SJCRH30 (cell line): ENCODE results near the gene PCDHGC4. TPM values are rescaled to one million over a fixed set of nuclear protein-coding genes. Genes with fewer than 3 reads are reported as not detected.
A peak's percentile ranks its signal among the peaks of the same experiment; 100 is the strongest.

Experiments used
- DNase-seq, 2 experiments: peaks; one replicate each; pipeline ENCODE4 v3.0.0-alpha.2; 2015 to 2020
- H3K27ac ChIP-seq: fragments of 250-450 bp; sonication (Bioruptor Pico); 2 replicates; pipeline ENCODE4 v1.5.1; 2020; ENCODE audit warnings: mild to moderate bottlenecking, moderate library complexity
- H3K27me3 ChIP-seq: fragments of 250-450 bp; sonication (Bioruptor Pico); 2 replicates; pipeline ENCODE4 v1.5.1; 2020; ENCODE audit warnings: mild to moderate bottlenecking, moderate library complexity
- H3K36me3 ChIP-seq: fragments of 250-450 bp; sonication (Bioruptor Pico); 2 replicates; pipeline ENCODE4 v1.5.1; 2020; ENCODE audit warnings: mild to moderate bottlenecking, moderate library complexity
- H3K4me1 ChIP-seq: fragments of 250-450 bp; sonication (Bioruptor Pico); 2 replicates; pipeline ENCODE4 v1.5.1; 2020; ENCODE audit warnings: mild to moderate bottlenecking, moderate library complexity
- H3K4me3 ChIP-seq: fragments of 250-450 bp; sonication (Bioruptor Pico); 2 replicates; pipeline ENCODE4 v1.5.1; 2020; ENCODE audit warnings: mild to moderate bottlenecking, moderate library complexity
- H3K9me3 ChIP-seq: fragments of 250-450 bp; sonication (Bioruptor Pico); replicated peaks from 2 replicates; pipeline ENCODE4 v1.5.1; 2020; ENCODE audit warnings: mild to moderate bottlenecking, moderate library complexity
- total RNA-seq: library from RNA; depleted of rRNA; stranded (reverse); fragments of >200 nt; shearing (Covaris generic); gene quantifications from 2 replicates; pipeline ENCODE4 v1.2.3, GENCODE V29; 2014

PCDHGC4 gene
- total RNA-seq, 1 experiment from 2014 or later, result 3.6 TPM

GRCh38 chr5:141495453-141495811 lies 10.6 kb downstream of the PCDHGC4 start:
- no peak for DNase-seq
- peaks cover 60% of the 10 kb centered on the region for H3K36me3 ChIP-seq
- peak overlapping the region; percentile 82 for H3K27ac ChIP-seq
- H3K4me3 ChIP-seq, result no peak overlapping the region
- H3K9me3 ChIP-seq, result no peaks in the 10 kb centered on the region
- H3K4me1 ChIP-seq, result peaks cover 31% of the 10 kb centered on the region
- H3K27me3 ChIP-seq, result no peaks in the 10 kb centered on the region

- Histone ChIP-seq H3K36me3 (peaks cover 54% of the 10 kb centered on the region), H3K4me1 (peaks cover 31% of the 10 kb centered on the region), H3K4me3 (no peak overlapping the region), H3K9me3 (no peaks in the 10 kb centered on the region), H3K27ac (peak overlapping the region; percentile 82), H3K27me3 (no peaks in the 10 kb centered on the region)
- peak; percentile 97 to 99 for DNase-seq
Measured at GRCh38 chr5:141496038-141496437, 11.2 kb downstream of the PCDHGC4 start.

- Histone ChIP-seq H3K9me3 (no peaks in the 10 kb centered on the region), H3K4me3 (no peak overlapping the region), H3K36me3 (peaks cover 60% of the 10 kb centered on the region), H3K27ac (no peak overlapping the region), H3K4me1 (peaks cover 8% of the 10 kb centered on the region), H3K27me3 (no peaks in the 10 kb centered on the region)
- DNase-seq, result no peak
Measured at GRCh38 chr5:141501761-141502160, 16.9 kb downstream of the PCDHGC4 start.

GRCh38 chr5:141503681-141504080 lies 18.9 kb downstream of the PCDHGC4 start:
- H3K36me3 ChIP-seq, result peaks cover 45% of the 10 kb centered on the region
- DNase-seq, result no peak

GRCh38 chr5:141504216-141504615 lies 19.4 kb downstream of the PCDHGC4 start:
- Histone ChIP-seq H3K9me3 (no peaks in the 10 kb centered on the region), H3K4me3 (no peak overlapping the region), H3K4me1 (peaks cover 28% of the 10 kb centered on the region), H3K27ac (no peak overlapping the region), H3K36me3 (peaks cover 42% of the 10 kb centered on the region), H3K27me3 (no peaks in the 10 kb centered on the region)
- DNase-seq, result no peak

More at GRCh38 chr5:141503681-141504080, 18.9 kb downstream of the PCDHGC4 start:
- Histone ChIP-seq H3K27ac (no peak overlapping the region), H3K4me3 (no peak overlapping the region), H3K9me3 (no peaks in the 10 kb centered on the region), H3K27me3 (no peaks in the 10 kb centered on the region), H3K4me1 (peaks cover 27% of the 10 kb centered on the region)

- Histone ChIP-seq H3K4me1 (peaks cover 35% of the 10 kb centered on the region), H3K27ac (no peak overlapping the region), H3K9me3 (no peaks in the 10 kb centered on the region), H3K36me3 (peaks cover 51% of the 10 kb centered on the region), H3K4me3 (no peak overlapping the region), H3K27me3 (no peaks in the 10 kb centered on the region)
- DNase-seq, result no peak
Measured at GRCh38 chr5:141506381-141507155, 21.7 kb downstream of the PCDHGC4 start.

- peak overlapping the region; percentile 69 for H3K27ac ChIP-seq
- no peaks in the 10 kb centered on the region for H3K27me3 ChIP-seq
- no peak overlapping the region for H3K4me3 ChIP-seq
- peaks cover 53% of the 10 kb centered on the region for H3K36me3 ChIP-seq
- peaks cover 37% of the 10 kb centered on the region for H3K4me1 ChIP-seq
- DNase-seq, result peak in 1 of 2 experiments; percentile 27
- H3K9me3 ChIP-seq, result no peaks in the 10 kb centered on the region
Measured at GRCh38 chr5:141507387-141508091, 22.7 kb downstream of the PCDHGC4 start.

GRCh38 chr5:141508440-141508797 lies 23.6 kb downstream of the PCDHGC4 start:
- peaks cover 42% of the 10 kb centered on the region for H3K4me1 ChIP-seq
- H3K27me3 ChIP-seq, result no peaks in the 10 kb centered on the region
- H3K27ac ChIP-seq, result peak overlapping the region; percentile 69
- no peaks in the 10 kb centered on the region for H3K9me3 ChIP-seq
- peaks cover 56% of the 10 kb centered on the region for H3K36me3 ChIP-seq
- no peak for DNase-seq
- H3K4me3 ChIP-seq, result peak overlapping the region; percentile 42

GRCh38 chr5:141508798-141509611 lies 24.2 kb downstream of the PCDHGC4 start:
- H3K27me3 ChIP-seq, result no peaks in the 10 kb centered on the region
- peak; percentile 88 for DNase-seq
- no peaks in the 10 kb centered on the region for H3K9me3 ChIP-seq
- H3K4me3 ChIP-seq, result peak overlapping the region; percentile 42
- H3K4me1 ChIP-seq, result peaks cover 40% of the 10 kb centered on the region
- peaks cover 53% of the 10 kb centered on the region for H3K36me3 ChIP-seq
- peak overlapping the region; percentile 69 for H3K27ac ChIP-seq

GRCh38 chr5:141510160-141510559 lies 25.3 kb downstream of the PCDHGC4 start:
- no peak overlapping the region for H3K4me3 ChIP-seq
- H3K36me3 ChIP-seq, result peaks cover 49% of the 10 kb centered on the region
- DNase-seq, result no peak
- H3K4me1 ChIP-seq, result peaks cover 46% of the 10 kb centered on the region
- H3K27ac ChIP-seq, result no peak overlapping the region
- no peaks in the 10 kb centered on the region for H3K27me3 ChIP-seq
- H3K9me3 ChIP-seq, result no peaks in the 10 kb centered on the region

- H3K27ac ChIP-seq, result no peak overlapping the region
- H3K4me1 ChIP-seq, result peaks cover 54% of the 10 kb centered on the region
- no peak for DNase-seq
- peaks cover 41% of the 10 kb centered on the region for H3K36me3 ChIP-seq
- H3K4me3 ChIP-seq, result no peak overlapping the region
- H3K9me3 ChIP-seq, result no peaks in the 10 kb centered on the region
- no peaks in the 10 kb centered on the region for H3K27me3 ChIP-seq
Measured at GRCh38 chr5:141510850-141511601, 26.2 kb downstream of the PCDHGC4 start.

- Histone ChIP-seq H3K4me3 (no peak overlapping the region), H3K4me1 (peaks cover 59% of the 10 kb centered on the region), H3K27me3 (no peaks in the 10 kb centered on the region), H3K27ac (no peak overlapping the region), H3K9me3 (no peaks in the 10 kb centered on the region), H3K36me3 (peaks cover 41% of the 10 kb centered on the region)
- DNase-seq, result no peak
Measured at GRCh38 chr5:141511771-141512325, 27.0 kb downstream of the PCDHGC4 start.

GRCh38 chr5:141512390-141512910 lies 27.6 kb downstream of the PCDHGC4 start:
- H3K27ac ChIP-seq, result peak overlapping the region; percentile 94
- no peaks in the 10 kb centered on the region for H3K9me3 ChIP-seq
- DNase-seq, result peak; percentile 63 to 72
- H3K27me3 ChIP-seq, result no peaks in the 10 kb centered on the region
- H3K4me1 ChIP-seq, result peaks cover 59% of the 10 kb centered on the region
- peaks cover 41% of the 10 kb centered on the region for H3K36me3 ChIP-seq
- peak overlapping the region; percentile 49 for H3K4me3 ChIP-seq
